Esophagus (tissue), 2 donors: Measurements from ENCODE around the gene OTOP2. TPM values are rescaled to one million over a fixed set of nuclear protein-coding genes. Genes with fewer than 3 reads are reported as not detected.

Experiments used
- H3K27ac ChIP-seq, 2 donors: one replicate each; pipeline ENCODE4 v1.5.1; 2013; ENCODE audit warnings: low read depth in 2 of 2, mild to moderate bottlenecking in 2 of 2, inconsistent platforms in 1 of 2, low read length in 1 of 2, moderate library complexity in 1 of 2
- H3K27me3 ChIP-seq, 2 donors: one replicate each; pipeline ENCODE4 v1.6.1; 2013; ENCODE audit warnings: low read length in 2 of 2, control low read depth in 1 of 2, mild to moderate bottlenecking in 1 of 2; ENCODE audit not compliant: insufficient read depth in 2 of 2, control insufficient read depth in 1 of 2
- H3K36me3 ChIP-seq, 2 donors: one replicate each; pipeline ENCODE4 v1.6.1; 2013; ENCODE audit warnings: low read length in 1 of 2; ENCODE audit not compliant: control insufficient read depth in 2 of 2, insufficient read depth in 2 of 2
- H3K4me1 ChIP-seq, 2 donors: one replicate each; pipeline ENCODE4 v1.6.1; 2013; ENCODE audit warnings: low read length in 1 of 2; ENCODE audit not compliant: control insufficient read depth in 2 of 2, insufficient read depth in 2 of 2
- H3K4me3 ChIP-seq, 2 donors: one replicate each; pipeline ENCODE4 v1.5.1; 2013; ENCODE audit warnings: low read length in 2 of 2, mild to moderate bottlenecking in 2 of 2, low read depth in 1 of 2, moderate library complexity in 1 of 2
- H3K9me3 ChIP-seq, 2 donors: one replicate each; pipeline ENCODE4 v1.6.1; 2013; ENCODE audit warnings: mild to moderate bottlenecking in 2 of 2, low read depth in 1 of 2, low read length in 1 of 2, moderate library complexity in 1 of 2; ENCODE audit not compliant: control insufficient read depth in 2 of 2, insufficient read depth in 1 of 2
- WGBS, 2 donors: extraction: QIAGEN DNeasy Blood & Tissue Kit; methylation state at CpG; one replicate each; pipeline ENCODE4 v1.1.7; 2013; 5-methylcytosine and 5-hydroxymethylcytosine counted together
- polyA plus RNA-seq, 2 donors: library from polyadenylated mRNA; stranded (reverse); fragments of 200-250 nt; gene quantifications; one replicate each; pipeline ENCODE4 v1.2.3, GENCODE V29; 2013
- donor health status: healthy with polysubstance abuse.
- donor health status: Bipolar disorder and iron deficiency.

Gene OTOP2
- polyA plus RNA-seq, 2 donors = 0.61 to 0.77 TPM

- Histone ChIP-seq H3K27me3 (no peaks in the 10 kb centered on the region), H3K9me3 (no peaks in the 10 kb centered on the region), H3K27ac (no peak overlapping the region)
These were observed 41.4 kb upstream of the OTOP2 start for GRCh38 chr17:74882517-74883240.

GRCh38 chr17:74883241-74883745 lies 40.8 kb upstream of the OTOP2 start:
- Histone ChIP-seq H3K27ac (no peak overlapping the region), H3K4me3 (no peak overlapping the region), H3K36me3 (no peaks in the 10 kb centered on the region), H3K27me3 (no peaks in the 10 kb centered on the region), H3K9me3 (no peaks in the 10 kb centered on the region), H3K4me1 (peaks cover 0 to 4% of the 10 kb centered on the region in 2 donors)
- WGBS, 2 donors = 77 to 81% methylated on average over 15 of the region's 15 CpGs

More at GRCh38 chr17:74882517-74883240, 41.4 kb upstream of the OTOP2 start:
- 77% methylated on average over 20 of the region's 20 CpGs for WGBS, 2 donors
- H3K4me1 ChIP-seq = peaks cover 0 to 9% of the 10 kb centered on the region in 2 donors
- no peak overlapping the region for H3K4me3 ChIP-seq
- no peaks in the 10 kb centered on the region for H3K36me3 ChIP-seq

GRCh38 chr17:74888469-74888868 lies 35.6 kb upstream of the OTOP2 start:
- Histone ChIP-seq H3K4me1 (peaks cover 3 to 5% of the 10 kb centered on the region in 2 donors), H3K36me3 (no peaks in the 10 kb centered on the region), H3K9me3 (no peaks in the 10 kb centered on the region), H3K27me3 (no peaks in the 10 kb centered on the region), H3K4me3 (no peak overlapping the region), H3K27ac (no peak overlapping the region)
- 52 to 56% methylated on average over 13 of the region's 13 CpGs for WGBS, 2 donors

- no peak overlapping the region for H3K27ac ChIP-seq
- H3K36me3 ChIP-seq = no peaks in the 10 kb centered on the region
- H3K27me3 ChIP-seq = peaks cover 0 to 3% of the 10 kb centered on the region in 2 donors
- WGBS, 2 donors = 91 to 93% methylated on average over 7 of the region's 7 CpGs
- H3K9me3 ChIP-seq = no peaks in the 10 kb centered on the region
- no peak overlapping the region for H3K4me3 ChIP-seq
- peaks cover 5 to 8% of the 10 kb centered on the region in 2 donors for H3K4me1 ChIP-seq
These were observed 33.5 kb upstream of the OTOP2 start for GRCh38 chr17:74890554-74890953.

- no peak overlapping the region for H3K27ac ChIP-seq
- no peaks in the 10 kb centered on the region for H3K36me3 ChIP-seq
- no peaks in the 10 kb centered on the region for H3K9me3 ChIP-seq
- H3K4me3 ChIP-seq = no peak overlapping the region
- peaks cover 0 to 3% of the 10 kb centered on the region in 2 donors for H3K27me3 ChIP-seq
- 63 to 73% methylated on average over 20 of the region's 20 CpGs for WGBS, 2 donors
- peaks cover 5 to 8% of the 10 kb centered on the region in 2 donors for H3K4me1 ChIP-seq
These were observed 31.8 kb upstream of the OTOP2 start for GRCh38 chr17:74892013-74892841.

GRCh38 chr17:74892974-74893911 lies 30.8 kb upstream of the OTOP2 start, which contains the start of gene FADS6:
Gene FADS6, minus strand, starts transcription at chr17:74893633. Its CDS starts 38 bp downstream, at chr17:74893595.
- Histone ChIP-seq H3K27me3 (peaks cover 0 to 3% of the 10 kb centered on the region in 2 donors), H3K27ac (no peak within 1 kb of the TSS), H3K4me3 (peak within 1 kb of the TSS; percentile 44 to 46), H3K4me1 (peaks cover 6 to 8% of the 10 kb centered on the region in 2 donors), H3K36me3 (no peaks in the 10 kb centered on the region), H3K9me3 (no peaks in the 10 kb centered on the region)
- WGBS, 2 donors = 4% methylated on average over 79 to 86 of the region's 86 CpGs

GRCh38 chr17:74893936-74894671 lies 30.0 kb upstream of the OTOP2 start:
- Histone ChIP-seq H3K27me3 (peaks cover 0 to 3% of the 10 kb centered on the region in 2 donors), H3K27ac (no peak overlapping the region), H3K4me3 (peak overlapping the region in 1 of 2 donors; percentile 46), H3K36me3 (no peaks in the 10 kb centered on the region), H3K9me3 (no peaks in the 10 kb centered on the region), H3K4me1 (peaks cover 8 to 9% of the 10 kb centered on the region in 2 donors)
- WGBS, 2 donors = 34 to 36% methylated on average over 21 to 22 of the region's 22 CpGs

GRCh38 chr17:74898376-74898946 lies 25.6 kb upstream of the OTOP2 start:
- H3K27me3 ChIP-seq = peaks cover 0 to 3% of the 10 kb centered on the region in 2 donors

More at GRCh38 chr17:74898376-74898946, 25.6 kb upstream of the OTOP2 start:
- H3K4me1 ChIP-seq = peaks cover 5 to 12% of the 10 kb centered on the region in 2 donors
- H3K27ac ChIP-seq = peak overlapping the region; percentile 23 to 44
- WGBS, 2 donors = 59 to 64% methylated on average over 11 of the region's 11 CpGs
- H3K9me3 ChIP-seq = no peaks in the 10 kb centered on the region
- H3K4me3 ChIP-seq = no peak overlapping the region
- no peaks in the 10 kb centered on the region for H3K36me3 ChIP-seq
